ENCODE data around the gene DHRS3. TPM values are rescaled to one million over a fixed set of nuclear protein-coding genes. Genes with fewer than 3 reads are reported as not detected.

DHRS3 gene
- total and polyA plus RNA-seq, 2 donors (not counting 1 experiment from before 2014, with no cell fraction given): 8.4 to 36.8 TPM

GRCh38 chr1:12634156-12634555, 16.1 kb upstream of the DHRS3 start:
- Histone ChIP-seq H3K4me3 (replicated peaks in 1 of 4; ENCODE audit: control extremely low read depth in 1 of 4, insufficient read depth in 1 of 4, low read depth in 3 of 4, low read length in 4 of 4) (no peak overlapping the region), H3K36me3 (ENCODE audit: control insufficient read depth, insufficient read depth, low read length) (no peaks in the 10 kb centered on the region), H2AFZ (ENCODE audit: low read length) (no peak overlapping the region), H3K27ac (ENCODE audit: insufficient read depth, low read length) (no peak overlapping the region), H3K27me3 (ENCODE audit: control insufficient read depth, insufficient read depth, low read length) (peaks cover 5% of the 10 kb centered on the region), H3K4me1 (ENCODE audit: control insufficient read depth, extremely low read depth, insufficient read depth, low read length) (no peaks in the 10 kb centered on the region), H3K9ac (ENCODE audit: insufficient read depth, low read length) (no peak overlapping the region), H4K20me1 (ENCODE audit: control insufficient read depth, extremely low read depth, insufficient read depth, low read length) (no peaks in the 10 kb centered on the region), H3K9me3 (ENCODE audit: control insufficient read depth, insufficient read depth, low read depth, low read length) (no peaks in the 10 kb centered on the region), H3K4me2 (ENCODE audit: extremely low read depth, insufficient read depth, low read length) (no peak overlapping the region), H3K79me2 (ENCODE audit: control insufficient read depth, insufficient read depth, low read length) (no peaks in the 10 kb centered on the region)
- TF ChIP-seq, protein P1, sequence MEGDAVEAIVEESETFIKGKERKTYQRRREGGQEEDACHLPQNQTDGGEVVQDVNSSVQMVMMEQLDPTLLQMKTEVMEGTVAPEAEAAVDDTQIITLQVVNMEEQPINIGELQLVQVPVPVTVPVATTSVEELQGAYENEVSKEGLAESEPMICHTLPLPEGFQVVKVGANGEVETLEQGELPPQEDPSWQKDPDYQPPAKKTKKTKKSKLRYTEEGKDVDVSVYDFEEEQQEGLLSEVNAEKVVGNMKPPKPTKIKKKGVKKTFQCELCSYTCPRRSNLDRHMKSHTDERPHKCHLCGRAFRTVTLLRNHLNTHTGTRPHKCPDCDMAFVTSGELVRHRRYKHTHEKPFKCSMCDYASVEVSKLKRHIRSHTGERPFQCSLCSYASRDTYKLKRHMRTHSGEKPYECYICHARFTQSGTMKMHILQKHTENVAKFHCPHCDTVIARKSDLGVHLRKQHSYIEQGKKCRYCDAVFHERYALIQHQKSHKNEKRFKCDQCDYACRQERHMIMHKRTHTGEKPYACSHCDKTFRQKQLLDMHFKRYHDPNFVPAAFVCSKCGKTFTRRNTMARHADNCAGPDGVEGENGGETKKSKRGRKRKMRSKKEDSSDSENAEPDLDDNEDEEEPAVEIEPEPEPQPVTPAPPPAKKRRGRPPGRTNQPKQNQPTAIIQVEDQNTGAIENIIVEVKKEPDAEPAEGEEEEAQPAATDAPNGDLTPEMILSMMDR (conservative IDR thresholded peaks at IDR 0.05 in 1 of 2, IDR thresholded peaks at IDR 0.05 in 1 of 2; ENCODE audit: low read depth in 1 of 2, low read length in 2 of 2): no peak
- TF ChIP-seq EZH2 (IDR thresholded peaks at IDR 0.05; ENCODE audit: low read length, missing control alignments): no peak
- no peak for DNase-seq (ENCODE audit: low read depth in 2 of 2)

GRCh38 chr1:12631571-12631970, 13.6 kb upstream of the DHRS3 start:
- peaks cover 8% of the 10 kb centered on the region for H3K27me3 ChIP-seq (ENCODE audit: control insufficient read depth, insufficient read depth, low read length)

GRCh38 chr1:12630946-12631530, 13.0 kb upstream of the DHRS3 start:
- no peak for DNase-seq (ENCODE audit: low read depth in 2 of 2)
- Histone ChIP-seq H3K27ac (ENCODE audit: insufficient read depth, low read length) (no peak overlapping the region), H3K27me3 (ENCODE audit: control insufficient read depth, insufficient read depth, low read length) (peaks cover 8% of the 10 kb centered on the region), H4K20me1 (ENCODE audit: control insufficient read depth, extremely low read depth, insufficient read depth, low read length) (no peaks in the 10 kb centered on the region), H3K4me1 (ENCODE audit: control insufficient read depth, extremely low read depth, insufficient read depth, low read length) (no peaks in the 10 kb centered on the region), H3K79me2 (ENCODE audit: control insufficient read depth, insufficient read depth, low read length) (no peaks in the 10 kb centered on the region), H3K9me3 (ENCODE audit: control insufficient read depth, insufficient read depth, low read depth, low read length) (no peaks in the 10 kb centered on the region), H3K36me3 (ENCODE audit: control insufficient read depth, insufficient read depth, low read length) (no peaks in the 10 kb centered on the region), H3K4me2 (ENCODE audit: extremely low read depth, insufficient read depth, low read length) (no peak overlapping the region), H3K9ac (ENCODE audit: insufficient read depth, low read length) (no peak overlapping the region), H2AFZ (ENCODE audit: low read length) (no peak overlapping the region), H3K4me3 (replicated peaks in 1 of 4; ENCODE audit: control extremely low read depth in 1 of 4, insufficient read depth in 1 of 4, low read depth in 3 of 4, low read length in 4 of 4) (no peak overlapping the region)
- TF ChIP-seq, protein P1 (conservative IDR thresholded peaks at IDR 0.05 in 1 of 2, IDR thresholded peaks at IDR 0.05 in 1 of 2; ENCODE audit: low read depth in 1 of 2, low read length in 2 of 2): no peak

More at GRCh38 chr1:12631571-12631970, 13.6 kb upstream of the DHRS3 start:
- no peaks in the 10 kb centered on the region for H3K79me2 ChIP-seq (ENCODE audit: control insufficient read depth, insufficient read depth, low read length)
- H2AFZ ChIP-seq (ENCODE audit: low read length): no peak overlapping the region
- no peak for DNase-seq (ENCODE audit: low read depth in 2 of 2)
- no peak overlapping the region for H3K9ac ChIP-seq (ENCODE audit: insufficient read depth, low read length)
- no peaks in the 10 kb centered on the region for H3K9me3 ChIP-seq (ENCODE audit: control insufficient read depth, insufficient read depth, low read depth, low read length)
- TF ChIP-seq, protein P1 (conservative IDR thresholded peaks at IDR 0.05 in 1 of 2, IDR thresholded peaks at IDR 0.05 in 1 of 2; ENCODE audit: low read depth in 1 of 2, low read length in 2 of 2): no peak
- no peak for TF ChIP-seq EZH2 (IDR thresholded peaks at IDR 0.05; ENCODE audit: low read length, missing control alignments)
- H3K4me3 ChIP-seq (replicated peaks in 1 of 4; ENCODE audit: control extremely low read depth in 1 of 4, insufficient read depth in 1 of 4, low read depth in 3 of 4, low read length in 4 of 4): no peak overlapping the region
- H3K4me1 ChIP-seq (ENCODE audit: control insufficient read depth, extremely low read depth, insufficient read depth, low read length): no peaks in the 10 kb centered on the region
- H3K36me3 ChIP-seq (ENCODE audit: control insufficient read depth, insufficient read depth, low read length): no peaks in the 10 kb centered on the region
- no peak overlapping the region for H3K27ac ChIP-seq (ENCODE audit: insufficient read depth, low read length)
- H4K20me1 ChIP-seq (ENCODE audit: control insufficient read depth, extremely low read depth, insufficient read depth, low read length): no peaks in the 10 kb centered on the region
- no peak overlapping the region for H3K4me2 ChIP-seq (ENCODE audit: extremely low read depth, insufficient read depth, low read length)
